DMS 273 (cell line): ENCODE measurements around the gene TMEM247.

ENCODE experiments used
- DNase-seq: peaks from one replicate; lab custom pipeline; 2025; ENCODE audit not compliant: unreplicated experiment; lab: John Stamatoyannopoulos, UW

The TMEM247 gene

GRCh38 chr2:46479265-46479664 is at the start of gene TMEM247:
Gene TMEM247 (plus strand): TSS chr2:46479565.
- DNase-seq = no peak

- no peak for DNase-seq
Observed at GRCh38 chr2:46430413-46430812, 49.0 kb upstream of the TMEM247 start.

GRCh38 chr2:46430992-46431391 is 48.4 kb upstream of the TMEM247 start:
- DNase-seq = no peak

GRCh38 chr2:46431481-46432235 is 47.7 kb upstream of the TMEM247 start:
- peak; percentile 78 for DNase-seq

GRCh38 chr2:46434851-46435273 is 44.5 kb upstream of the TMEM247 start:
- no peak for DNase-seq

GRCh38 chr2:46435353-46435752 is 44.0 kb upstream of the TMEM247 start:
- DNase-seq = no peak

GRCh38 chr2:46435796-46436360 is 43.5 kb upstream of the TMEM247 start:
- DNase-seq = no peak

- DNase-seq = no peak
Observed at GRCh38 chr2:46436800-46437199, 42.6 kb upstream of the TMEM247 start.

- DNase-seq = no peak
Observed at GRCh38 chr2:46438102-46438501, 41.3 kb upstream of the TMEM247 start.

- DNase-seq = no peak
Observed at GRCh38 chr2:46438794-46439193, 40.6 kb upstream of the TMEM247 start.

- no peak for DNase-seq
Observed at GRCh38 chr2:46439582-46439981, 39.8 kb upstream of the TMEM247 start.

- no peak for DNase-seq
Observed at GRCh38 chr2:46441838-46442712, 37.3 kb upstream of the TMEM247 start.

GRCh38 chr2:46444732-46445131 is 34.6 kb upstream of the TMEM247 start:
- no peak for DNase-seq

- no peak for DNase-seq
Observed at GRCh38 chr2:46445556-46445955, 33.8 kb upstream of the TMEM247 start.

GRCh38 chr2:46446871-46447568 is 32.3 kb upstream of the TMEM247 start:
- peak; percentile 51 for DNase-seq

GRCh38 chr2:46447649-46448048 is 31.7 kb upstream of the TMEM247 start:
- no peak for DNase-seq

- no peak for DNase-seq
Observed at GRCh38 chr2:46448111-46448510, 31.3 kb upstream of the TMEM247 start.

- DNase-seq = no peak
Observed at GRCh38 chr2:46448641-46449040, 30.7 kb upstream of the TMEM247 start.

GRCh38 chr2:46449700-46450099 is 29.7 kb upstream of the TMEM247 start:
- no peak for DNase-seq

GRCh38 chr2:46451131-46451711 is 28.1 kb upstream of the TMEM247 start:
- DNase-seq = no peak

- no peak for DNase-seq
Observed at GRCh38 chr2:46456789-46457188, 22.6 kb upstream of the TMEM247 start.
